Measurements from ENCODE around the gene NOS3. TPM values are rescaled to one million over a fixed set of nuclear protein-coding genes. Genes with fewer than 3 reads are reported as not detected.

Gene NOS3
- total and polyA plus RNA-seq, 2 donors (not counting 3 experiments of a cell fraction or from before 2014, with no cell fraction given) = 82.8 to 95.1 TPM

DNA sequence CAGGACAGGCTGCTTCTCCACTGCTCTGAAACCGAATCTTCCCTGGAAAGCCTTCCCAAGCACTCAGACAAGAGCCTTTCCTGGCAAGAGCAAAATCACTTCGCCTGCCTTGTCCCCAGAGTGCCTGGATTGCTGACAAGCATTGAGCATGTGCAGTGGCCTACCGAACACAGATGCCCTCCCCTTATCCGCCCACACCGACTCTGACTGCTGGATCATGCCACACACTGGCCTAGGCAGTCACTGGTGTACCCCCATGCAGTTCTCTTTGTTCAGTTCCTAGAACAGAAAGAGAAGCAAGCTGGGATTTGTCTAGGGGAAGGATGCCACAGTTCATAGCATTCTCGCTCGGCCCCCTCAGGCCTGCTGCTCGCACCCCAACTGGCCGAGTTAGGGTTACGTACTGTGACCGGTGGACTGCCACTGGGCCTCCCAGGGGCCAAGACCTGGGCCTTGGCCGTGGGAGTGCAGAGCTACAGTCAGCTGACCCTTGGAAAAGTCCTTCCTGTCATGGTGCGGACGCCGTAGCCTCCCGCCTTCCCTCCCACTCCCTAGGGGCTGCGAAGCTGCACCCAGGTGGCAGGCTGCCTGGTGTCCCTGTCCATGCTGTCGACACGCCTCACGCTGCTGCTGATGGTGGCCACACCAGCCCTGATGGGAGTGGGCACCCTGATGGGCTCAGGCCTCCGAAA, 44.4 kb downstream of the NOS3 start:
- no peak for DNase-seq (ENCODE audit: low read depth, low spot score)
- Histone ChIP-seq H3K27me3 (ENCODE audit: control insufficient read depth in 2 of 2, insufficient read depth in 2 of 2, low read length in 2 of 2) (no peaks in the 10 kb centered on the region), H3K79me2 (ENCODE audit: control insufficient read depth, insufficient read depth, low read length) (no peaks in the 10 kb centered on the region), H3K27ac (ENCODE audit: insufficient read depth, low read depth, low read length) (no peak overlapping the region), H3K36me3 (ENCODE audit: control insufficient read depth in 2 of 2, extremely low read depth in 1 of 2, insufficient read depth in 2 of 2, low read length in 2 of 2) (peaks cover 0 to 17% of the 10 kb centered on the region in 2 experiments), H3K9me1 (replicated peaks; ENCODE audit: control insufficient read depth, extremely low read depth, insufficient read depth, low read length) (no peaks in the 10 kb centered on the region), H2AFZ (ENCODE audit: low read depth, low read length) (no peak overlapping the region), H3K9me3 (replicated peaks; ENCODE audit: control insufficient read depth, insufficient read depth, low read length) (no peaks in the 10 kb centered on the region), H3K4me3 (replicated peaks in 1 of 3; ENCODE audit: insufficient read depth in 1 of 3, low read depth in 1 of 3, low read length in 3 of 3) (no peak overlapping the region), H3K9ac (replicated peaks; ENCODE audit: extremely low read depth, insufficient read depth, low read length) (no peak overlapping the region), H3K4me1 (ENCODE audit: control insufficient read depth, extremely low read depth, insufficient read depth, low read length) (peaks cover 19% of the 10 kb centered on the region), H3K4me2 (ENCODE audit: insufficient read depth, low read length) (no peak overlapping the region), H4K20me1 (replicated peaks; ENCODE audit: control insufficient read depth, extremely low read depth, insufficient read depth, low read length) (no peaks in the 10 kb centered on the region)
- CTCF ChIA-PET = no interaction called here
- POLR2A ChIA-PET = no interaction called here
- intact Hi-C loops (cut with micrococcal nuclease) = no loop called here
- TF ChIP-seq EZH2 (IDR thresholded peaks at IDR 0.05; ENCODE audit: borderline replicate concordance, low read depth, low read length, severe bottlenecking) (no peak), MYC (IDR thresholded peaks at IDR 0.05; ENCODE audit: low read depth, low read length) (no peak), FOS (IDR thresholded peaks at IDR 0.05; ENCODE audit: borderline replicate concordance, insufficient read depth, low read length) (no peak), POLR2A (IDR thresholded peaks at IDR 0.05; ENCODE audit: low read depth, low read length) (no peak), JUN (IDR thresholded peaks at IDR 0.05; ENCODE audit: borderline replicate concordance, insufficient read depth, insufficient read length, low read depth) (no peak), POLR2AphosphoS5 (IDR thresholded peaks at IDR 0.05; ENCODE audit: insufficient read depth, low read depth, low read length) (no peak), GATA2 (IDR thresholded peaks at IDR 0.05; ENCODE audit: insufficient read depth, insufficient read length, low read depth, low read length) (no peak)
- TF ChIP-seq, protein P1, sequence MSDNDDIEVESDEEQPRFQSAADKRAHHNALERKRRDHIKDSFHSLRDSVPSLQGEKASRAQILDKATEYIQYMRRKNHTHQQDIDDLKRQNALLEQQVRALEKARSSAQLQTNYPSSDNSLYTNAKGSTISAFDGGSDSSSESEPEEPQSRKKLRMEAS (IDR thresholded peaks at IDR 0.05; ENCODE audit: insufficient read depth, insufficient read length) = no peak
- TF ChIP-seq, protein P2, sequence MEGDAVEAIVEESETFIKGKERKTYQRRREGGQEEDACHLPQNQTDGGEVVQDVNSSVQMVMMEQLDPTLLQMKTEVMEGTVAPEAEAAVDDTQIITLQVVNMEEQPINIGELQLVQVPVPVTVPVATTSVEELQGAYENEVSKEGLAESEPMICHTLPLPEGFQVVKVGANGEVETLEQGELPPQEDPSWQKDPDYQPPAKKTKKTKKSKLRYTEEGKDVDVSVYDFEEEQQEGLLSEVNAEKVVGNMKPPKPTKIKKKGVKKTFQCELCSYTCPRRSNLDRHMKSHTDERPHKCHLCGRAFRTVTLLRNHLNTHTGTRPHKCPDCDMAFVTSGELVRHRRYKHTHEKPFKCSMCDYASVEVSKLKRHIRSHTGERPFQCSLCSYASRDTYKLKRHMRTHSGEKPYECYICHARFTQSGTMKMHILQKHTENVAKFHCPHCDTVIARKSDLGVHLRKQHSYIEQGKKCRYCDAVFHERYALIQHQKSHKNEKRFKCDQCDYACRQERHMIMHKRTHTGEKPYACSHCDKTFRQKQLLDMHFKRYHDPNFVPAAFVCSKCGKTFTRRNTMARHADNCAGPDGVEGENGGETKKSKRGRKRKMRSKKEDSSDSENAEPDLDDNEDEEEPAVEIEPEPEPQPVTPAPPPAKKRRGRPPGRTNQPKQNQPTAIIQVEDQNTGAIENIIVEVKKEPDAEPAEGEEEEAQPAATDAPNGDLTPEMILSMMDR (IDR thresholded peaks at IDR 0.05; ENCODE audit: extremely low read depth in 1 of 2, insufficient read depth in 1 of 2, low read depth in 1 of 2, low read length in 2 of 2) = no peak
- no TSS peak for BruUV-seq (replicated peaks)
- no peak for FAIRE-seq
- dilution Hi-C loops (cut with MboI; ENCODE audit: extremely low pct_ligation_motif_present, low sequenced_read_pairs) = no loop called here
